Stimulated activated naive CD4-positive, alpha-beta T cell treated with Interleukin-2 at 50 U/mL for 16 hours (primary cell): Measurements from ENCODE around the gene TRIM7.
"Not testable (repeated sequence)": the region's sequence is repeated elsewhere in the genome, so short reads cannot be mapped to it uniquely, and the experiment has no call there.

Source experiments
- DNase-seq: peaks from one replicate; lab custom pipeline; 2025; lab: John Stamatoyannopoulos, UW

TRIM7 gene

DNA sequence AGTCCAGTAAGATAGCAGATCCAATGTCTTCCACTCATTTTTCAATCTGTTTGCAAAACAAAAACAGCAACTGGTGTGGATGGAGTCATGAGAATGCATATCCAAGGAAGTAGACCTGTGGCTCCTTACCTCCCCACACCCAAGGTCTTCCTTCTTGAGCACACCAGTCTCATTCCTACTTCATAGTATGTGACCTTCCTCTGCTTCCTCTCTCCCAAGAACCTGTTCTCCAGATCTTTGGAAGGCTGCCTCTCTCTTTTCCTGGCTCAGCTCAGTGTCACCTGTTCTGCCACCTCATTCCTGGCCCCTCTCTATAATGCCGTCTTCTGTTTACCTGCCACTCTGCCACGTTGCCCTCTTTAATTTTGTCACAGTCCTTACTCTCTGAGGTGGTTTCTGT, 7.9 kb upstream of the TRIM7 start:
- no peak for DNase-seq

DNA sequence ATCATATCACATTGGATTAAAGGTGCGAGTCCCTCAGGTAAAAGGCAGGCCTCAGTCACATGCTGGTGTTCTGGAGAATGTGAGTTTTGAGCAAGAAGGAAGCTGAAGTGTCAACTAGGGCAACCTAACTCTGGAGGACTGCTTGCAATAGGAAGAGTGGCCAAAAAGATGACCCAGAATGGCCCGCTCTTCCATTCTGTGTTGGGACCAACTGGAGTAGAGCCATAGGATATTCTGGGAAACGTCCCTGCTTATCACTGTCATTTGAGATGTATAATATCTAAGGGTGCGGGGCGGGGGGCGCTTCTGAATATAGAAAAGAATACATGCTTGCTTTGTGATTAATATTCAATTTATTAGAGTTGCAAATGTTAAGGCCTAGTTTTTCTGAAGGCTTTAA, 7.1 kb upstream of the TRIM7 start:
- no peak for DNase-seq

DNA sequence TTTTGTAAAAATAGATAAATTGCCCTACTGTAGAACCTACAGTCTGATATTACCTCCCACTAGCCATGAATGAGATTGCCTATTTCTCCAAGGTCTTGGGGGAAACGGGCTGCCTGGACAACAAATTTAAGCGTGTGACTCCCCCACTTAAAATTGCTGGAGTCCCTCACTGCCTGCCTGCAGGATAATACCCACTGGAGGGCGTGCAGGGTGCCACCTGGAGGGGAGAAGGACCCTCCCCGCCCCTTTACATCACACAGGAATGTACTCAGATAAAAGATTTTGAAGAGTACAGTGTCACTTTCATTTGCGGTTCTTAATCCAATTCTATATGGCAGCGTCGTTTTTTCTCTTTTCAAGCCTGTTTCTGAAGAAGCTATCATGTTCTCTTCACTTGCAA, 6.2 kb upstream of the TRIM7 start:
- no peak for DNase-seq

DNA sequence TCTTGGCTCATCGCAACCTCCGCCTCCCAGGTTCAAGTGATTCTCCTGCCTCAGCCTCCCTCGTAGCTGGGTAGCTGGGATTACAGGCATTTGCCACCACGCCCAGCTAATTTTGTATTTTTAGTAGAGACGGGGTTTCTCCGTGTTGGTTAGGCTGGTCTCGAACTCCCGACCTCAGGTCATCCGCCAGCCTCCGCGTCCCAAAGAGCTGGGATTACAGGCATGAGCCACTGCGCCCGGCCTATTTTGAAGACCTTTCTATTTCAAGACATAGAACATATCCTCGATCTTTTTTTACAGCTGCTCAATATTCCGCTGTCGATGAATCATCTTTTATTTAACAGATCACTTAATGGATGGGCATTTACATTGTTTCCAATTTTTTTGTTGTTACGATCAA, 5.7 kb upstream of the TRIM7 start:
- DNase-seq, result not testable (repeated sequence)

DNA sequence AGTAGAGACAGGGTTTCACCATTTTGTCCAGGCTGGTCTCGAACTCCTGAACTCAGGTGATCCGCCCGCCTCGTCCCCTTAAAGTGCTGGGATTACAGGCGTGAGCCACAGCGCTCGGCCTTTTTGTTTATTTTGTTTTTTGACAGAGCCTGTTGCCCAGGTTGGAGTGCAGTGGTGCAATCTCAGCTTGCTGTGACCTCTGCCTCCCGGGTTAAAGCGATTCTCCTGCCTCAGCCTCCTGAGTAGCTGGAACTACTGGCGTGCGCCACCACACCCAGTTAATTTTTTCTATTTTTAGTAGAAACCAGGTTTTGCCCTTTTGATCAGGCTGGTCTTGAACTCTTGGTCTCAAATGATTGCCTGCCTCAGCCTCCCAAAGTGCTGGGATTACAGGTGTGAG, 5.2 kb upstream of the TRIM7 start:
- not testable (repeated sequence) for DNase-seq

DNA sequence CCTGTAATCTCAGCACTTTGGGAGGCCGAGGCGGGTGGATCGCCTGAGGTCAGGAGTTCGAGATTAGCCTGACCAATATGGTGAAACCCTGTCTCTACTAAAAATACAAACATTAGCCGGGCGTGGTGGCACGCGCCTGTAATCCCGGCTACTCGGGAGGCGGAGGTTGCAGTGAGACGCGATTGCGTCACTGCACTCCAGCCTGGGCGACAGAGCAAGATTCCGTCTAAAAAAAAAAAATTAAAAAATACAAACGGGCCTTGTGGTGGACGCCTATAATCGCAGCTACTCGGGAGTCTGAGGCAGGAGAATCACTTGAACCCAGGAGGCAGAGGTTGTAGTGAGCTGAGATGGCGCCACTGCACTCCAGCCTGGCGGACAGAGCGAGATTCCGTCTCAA, 4.0 kb upstream of the TRIM7 start:
- not testable (repeated sequence) for DNase-seq

DNA sequence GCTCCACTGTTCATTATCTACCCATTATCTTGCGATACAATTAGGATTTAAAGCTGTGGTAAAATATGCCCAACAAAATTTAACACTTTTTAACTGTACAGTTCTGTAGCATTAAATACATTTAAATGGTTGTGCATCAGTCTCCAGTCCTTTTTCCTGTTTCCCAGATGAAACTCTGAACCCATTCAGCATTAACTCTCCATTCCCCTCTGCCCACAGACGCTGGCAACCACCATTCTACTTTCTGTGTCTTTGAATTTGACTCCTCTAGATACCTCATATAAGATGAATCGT, 2.9 kb upstream of the TRIM7 start:
- DNase-seq, result no peak

DNA sequence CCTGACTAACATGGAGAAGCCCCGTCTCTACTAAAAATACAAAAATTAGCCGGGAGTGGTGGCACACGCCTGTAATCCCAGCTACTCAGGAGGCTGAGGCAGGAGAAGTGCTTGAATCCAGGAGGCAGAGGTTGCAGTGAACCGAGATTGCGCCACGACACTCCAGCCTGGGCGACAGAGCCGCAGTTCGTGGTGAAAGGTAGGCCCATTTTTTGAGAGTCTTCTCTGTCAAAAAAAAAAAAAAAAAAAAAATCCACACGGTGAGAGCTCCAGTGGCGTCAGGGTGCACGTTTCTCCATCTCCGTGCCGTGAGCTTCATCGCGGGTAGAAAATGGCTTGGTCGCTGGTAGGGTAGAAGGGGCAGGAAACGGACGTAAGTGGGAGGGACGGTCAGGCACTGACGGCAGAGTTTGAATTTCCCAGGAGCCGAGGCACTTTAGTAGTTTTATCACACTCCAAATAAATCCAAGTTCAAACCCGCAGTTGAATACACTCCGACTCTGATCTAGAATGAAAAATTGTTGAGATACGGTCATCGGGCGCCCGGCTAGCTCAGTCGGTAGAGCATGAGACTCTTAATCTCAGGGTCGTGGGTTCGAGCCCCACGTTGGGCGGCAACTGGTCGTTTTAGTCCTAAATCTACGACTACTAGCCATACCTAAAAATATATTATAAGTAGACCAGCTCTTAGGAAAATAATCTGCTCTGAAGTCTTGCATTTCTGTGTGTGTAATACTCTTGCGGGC, 2.4 kb upstream of the TRIM7 start:
- DNase-seq, result no peak

DNA sequence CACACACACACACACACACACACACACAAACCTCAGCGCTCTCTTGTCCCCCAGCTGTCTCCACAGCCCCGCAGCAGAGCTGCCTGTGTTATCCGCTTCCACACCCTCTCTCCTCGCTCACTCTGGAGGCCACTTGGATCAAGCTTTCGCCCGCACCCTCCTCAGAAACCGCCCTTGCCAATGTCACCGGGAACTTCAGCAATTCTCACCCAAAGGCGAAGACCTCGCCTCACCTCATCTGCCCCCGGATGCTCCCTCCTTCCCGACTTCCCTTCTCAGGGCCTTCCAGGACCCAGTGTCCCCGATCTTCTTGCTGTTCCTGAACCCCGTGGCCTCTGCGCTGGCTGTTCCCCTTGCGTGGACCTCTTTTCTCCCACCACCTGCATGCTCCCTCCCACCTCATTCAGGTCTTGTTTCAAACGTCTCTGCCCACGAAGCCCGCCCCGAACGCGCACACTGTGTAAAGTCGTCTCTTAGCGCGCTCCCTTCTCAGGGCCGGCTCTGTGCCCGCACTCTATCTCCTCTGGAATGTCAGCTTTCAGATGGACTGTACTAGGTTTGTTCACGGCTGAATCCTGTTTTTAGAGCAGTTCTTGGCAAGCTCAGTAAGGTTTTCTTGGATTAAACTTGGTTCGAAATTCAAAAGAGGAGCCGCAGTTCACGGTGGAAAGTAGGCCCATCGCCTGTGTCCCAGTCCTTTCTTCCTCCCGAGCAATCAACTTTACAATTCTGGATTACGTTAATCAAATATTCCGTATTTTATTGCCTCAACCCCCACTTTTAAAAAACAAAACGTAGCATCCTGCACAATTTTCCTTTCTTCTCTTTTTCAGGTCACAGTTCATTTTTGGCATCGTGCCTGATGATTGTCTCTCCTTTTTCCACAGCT, 1.0 kb upstream of the TRIM7 start:
- DNase-seq, result no peak

DNA sequence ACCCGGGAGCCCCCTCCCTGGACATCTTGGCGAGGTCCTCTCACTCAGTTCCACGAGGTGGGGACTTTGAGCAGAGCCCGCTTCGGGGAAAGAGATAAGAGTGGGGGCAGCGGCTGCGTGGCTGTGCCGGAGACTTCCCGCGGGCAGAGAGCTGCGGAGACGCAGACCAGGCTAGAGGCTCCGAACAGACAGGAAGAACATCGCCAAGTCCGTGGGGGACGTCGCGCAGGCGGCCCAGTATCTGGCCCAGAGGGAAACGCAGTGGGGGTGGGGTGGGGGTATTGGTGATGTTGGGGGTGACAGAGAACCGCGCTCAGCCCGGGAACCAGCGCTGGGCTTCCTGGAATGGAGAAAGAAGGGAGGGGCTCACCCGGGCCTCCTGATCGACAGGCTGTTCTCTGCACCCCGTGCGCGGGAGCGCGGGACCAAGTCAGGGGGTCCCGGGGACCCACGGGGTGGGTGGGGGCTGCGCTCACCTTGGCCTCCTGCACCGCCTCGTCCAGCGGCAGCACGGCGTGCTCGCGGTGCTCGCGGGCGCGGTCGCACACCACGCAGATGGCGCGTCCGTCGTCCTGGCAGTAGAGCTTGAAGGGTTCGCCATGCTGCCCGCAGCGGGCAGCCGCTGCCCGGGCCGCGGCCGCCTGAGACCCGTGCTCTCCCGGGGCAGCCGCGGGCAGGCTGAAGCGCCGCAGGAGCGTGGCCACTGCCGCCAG, 727 bp downstream of the TRIM7 start:
- DNase-seq, result no peak

DNA sequence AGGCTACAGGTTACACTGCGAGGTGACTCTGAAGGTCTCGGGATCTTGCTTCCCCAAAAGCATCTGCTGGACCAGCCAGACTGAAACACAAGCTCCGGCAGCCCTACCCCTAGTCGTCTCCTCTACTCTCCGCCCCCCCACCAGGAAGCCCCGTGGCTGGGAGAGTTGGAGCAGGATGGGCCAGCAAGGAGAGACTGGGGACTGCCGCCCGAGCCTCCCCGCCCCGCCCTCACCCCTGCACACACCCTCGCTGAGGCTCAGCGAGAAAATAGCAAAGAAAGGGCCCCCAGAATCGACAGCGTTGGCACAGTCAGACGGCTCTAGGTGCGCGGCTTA, 1.3 kb downstream of the TRIM7 start:
- no peak for DNase-seq

DNA sequence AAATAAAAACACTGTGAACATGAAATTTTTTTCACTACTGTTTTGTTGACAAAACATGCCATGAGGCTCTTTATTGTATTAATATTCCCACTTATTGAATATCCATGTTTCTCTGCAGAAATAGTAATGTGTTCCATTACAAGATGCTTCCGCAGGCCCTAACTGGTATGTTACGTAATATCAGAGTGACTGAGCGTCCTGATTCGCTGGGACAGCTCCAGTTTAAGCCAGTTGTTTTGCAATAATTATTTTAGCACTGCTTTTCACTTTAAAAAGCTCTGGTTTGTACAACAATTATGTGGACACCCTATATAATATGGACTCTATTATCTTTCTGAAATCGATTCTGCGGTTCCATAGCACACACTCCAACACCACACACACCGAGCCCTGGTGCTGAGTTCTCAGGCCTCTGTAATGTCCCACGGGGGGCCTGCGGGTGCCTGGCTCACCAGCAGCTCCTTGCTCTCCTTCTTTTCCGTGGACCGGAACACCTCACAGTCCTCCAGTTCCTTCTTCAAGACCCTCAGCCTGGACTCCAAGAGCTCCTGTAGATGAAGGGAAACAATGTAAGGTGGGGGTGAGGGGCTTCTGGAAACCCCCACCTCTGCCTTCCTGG, 1.8 kb downstream of the TRIM7 start:
- DNase-seq, result no peak

DNA sequence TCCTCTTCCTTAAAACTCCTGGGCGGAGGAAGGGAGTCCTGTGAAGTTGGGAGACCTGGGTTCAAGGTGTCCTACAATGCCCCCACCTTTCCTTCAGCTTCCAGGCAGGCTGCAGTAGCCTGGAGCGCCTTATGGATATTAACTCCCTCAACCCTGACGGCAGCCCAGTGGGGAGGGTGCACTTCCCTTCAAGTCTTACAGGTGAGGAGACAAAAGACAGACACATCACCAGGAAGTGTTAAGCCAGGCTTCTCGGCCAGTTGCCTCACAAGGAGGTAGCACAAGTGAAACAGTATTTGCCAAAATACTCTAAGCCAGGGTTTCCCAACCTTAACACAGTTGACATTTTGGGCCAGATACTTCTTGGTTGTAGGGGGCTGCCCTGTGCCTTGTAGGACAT, 4.2 kb downstream of the TRIM7 start:
- no peak for DNase-seq

DNA sequence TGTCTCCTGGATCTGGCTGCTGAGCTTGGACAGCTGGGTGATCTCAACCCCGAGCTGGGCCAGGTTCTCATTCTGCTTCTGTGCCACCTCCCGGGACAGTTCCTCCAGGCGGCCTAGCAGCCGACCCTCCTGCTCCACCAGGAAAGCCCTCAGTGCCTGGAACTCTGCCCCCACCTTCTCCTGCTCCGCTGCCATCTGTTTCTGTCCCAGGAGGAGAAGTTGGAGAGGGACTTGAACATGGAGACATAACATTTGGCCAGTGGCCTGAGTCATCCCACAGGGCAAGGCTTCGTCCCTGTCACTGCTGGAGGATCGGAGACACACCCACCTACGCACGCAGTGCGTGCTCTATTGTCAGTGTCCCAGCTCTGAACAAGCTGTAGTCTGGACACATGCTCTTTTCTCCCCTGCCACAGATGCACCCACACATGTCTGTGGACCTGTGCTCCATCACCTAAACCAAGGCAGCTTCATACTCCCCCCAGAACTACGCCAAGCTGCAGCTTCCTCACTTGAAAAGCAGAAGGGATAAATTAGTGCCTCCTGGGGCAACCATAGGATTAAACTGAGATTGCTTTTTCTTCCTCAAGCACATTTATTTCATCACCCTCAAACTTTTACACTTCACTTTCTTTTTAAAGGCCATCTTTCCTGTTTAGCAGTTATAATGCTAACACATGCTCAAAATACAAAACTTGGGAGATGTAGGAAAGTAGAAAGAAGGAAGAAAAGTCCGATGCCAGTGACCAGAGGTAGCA, 4.9 kb downstream of the TRIM7 start:
- DNase-seq, result no peak

DNA sequence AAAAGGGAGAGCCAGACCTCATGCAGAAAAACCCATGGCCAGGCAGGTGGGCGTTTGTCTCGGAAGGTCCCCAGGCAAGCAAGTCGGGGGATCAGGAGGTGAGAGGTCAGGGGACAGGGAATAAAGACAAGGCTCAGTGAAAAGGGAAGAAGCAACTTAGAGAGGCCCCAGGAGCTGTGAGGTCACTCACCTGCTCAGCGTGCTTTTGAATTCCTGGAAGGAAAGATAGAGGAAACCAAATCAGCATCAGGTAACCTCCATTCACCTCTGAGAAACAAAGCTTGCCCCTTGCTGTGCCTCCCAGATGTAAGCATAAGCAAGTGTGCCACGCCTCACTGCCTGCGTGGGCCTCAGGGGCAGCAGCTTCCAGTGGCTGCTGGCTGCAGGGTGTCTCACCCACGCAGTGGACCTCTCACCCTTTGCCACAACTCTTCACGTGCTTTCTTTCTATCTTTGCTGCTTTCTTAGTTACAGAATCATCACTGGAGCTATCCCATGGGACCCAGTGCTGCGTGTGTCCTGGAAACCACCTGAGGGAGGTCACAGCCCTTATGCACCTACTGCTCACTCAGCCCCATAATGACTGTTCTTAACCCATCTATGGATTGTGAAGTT, 6.0 kb downstream of the TRIM7 start:
- no peak for DNase-seq

DNA sequence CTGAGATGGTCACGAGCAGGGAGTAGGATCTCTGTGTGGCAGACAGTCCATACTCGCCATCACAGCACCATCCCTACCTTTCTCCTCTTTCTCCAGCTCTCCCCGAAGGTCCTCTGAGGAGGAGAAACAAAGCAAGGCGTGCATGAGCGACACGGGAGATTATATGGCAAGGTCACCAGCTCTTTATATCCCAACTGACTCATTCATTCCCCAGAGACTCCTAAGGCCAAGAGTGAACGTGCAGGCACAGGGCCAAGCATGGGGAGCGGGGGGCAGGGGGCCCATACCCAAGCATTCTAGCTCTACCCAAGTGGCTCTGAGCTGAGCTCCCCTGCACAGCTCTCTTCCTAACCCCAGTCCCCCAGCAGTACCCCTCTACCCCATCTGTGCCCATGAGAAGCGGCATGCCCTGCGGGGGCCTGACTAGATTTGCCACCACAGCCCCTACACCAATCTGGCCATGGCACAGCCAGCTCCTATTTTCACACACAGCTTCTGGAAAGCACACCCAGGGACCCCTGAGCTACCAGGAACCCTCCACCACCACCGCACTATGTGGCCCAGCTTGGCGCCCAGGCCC, 6.8 kb downstream of the TRIM7 start:
- DNase-seq, result no peak

DNA sequence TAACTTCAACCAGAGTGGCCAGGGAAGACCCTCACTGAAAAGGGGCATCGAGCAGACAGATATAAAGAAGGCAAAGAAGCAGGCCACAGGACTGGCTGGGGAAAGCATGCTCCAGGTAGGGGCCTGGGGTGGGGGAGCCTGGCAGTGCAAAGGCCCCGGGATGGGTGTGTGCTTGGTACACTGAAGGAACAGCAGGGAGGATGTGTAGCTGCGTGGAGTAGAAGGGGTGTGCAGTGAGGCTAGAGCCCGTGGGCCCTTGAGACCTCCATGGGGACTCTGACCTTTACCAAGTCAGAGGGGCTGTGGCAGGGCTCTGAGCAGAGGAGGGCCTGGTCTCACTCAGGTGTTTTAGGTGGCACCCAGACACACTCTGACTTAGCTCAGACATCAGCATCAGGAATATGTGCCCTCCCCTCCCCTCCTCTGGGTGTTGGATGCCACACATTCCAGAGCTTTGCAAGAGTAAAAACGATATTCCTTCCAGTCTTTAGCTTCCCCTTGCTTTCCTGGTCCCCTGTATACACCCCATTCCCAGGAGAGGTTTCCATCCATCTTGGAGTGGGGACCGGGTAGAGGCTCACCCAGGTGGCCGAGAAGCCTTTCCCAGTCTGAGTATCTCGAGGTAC, 7.6 kb downstream of the TRIM7 start:
- DNase-seq, result no peak

DNA sequence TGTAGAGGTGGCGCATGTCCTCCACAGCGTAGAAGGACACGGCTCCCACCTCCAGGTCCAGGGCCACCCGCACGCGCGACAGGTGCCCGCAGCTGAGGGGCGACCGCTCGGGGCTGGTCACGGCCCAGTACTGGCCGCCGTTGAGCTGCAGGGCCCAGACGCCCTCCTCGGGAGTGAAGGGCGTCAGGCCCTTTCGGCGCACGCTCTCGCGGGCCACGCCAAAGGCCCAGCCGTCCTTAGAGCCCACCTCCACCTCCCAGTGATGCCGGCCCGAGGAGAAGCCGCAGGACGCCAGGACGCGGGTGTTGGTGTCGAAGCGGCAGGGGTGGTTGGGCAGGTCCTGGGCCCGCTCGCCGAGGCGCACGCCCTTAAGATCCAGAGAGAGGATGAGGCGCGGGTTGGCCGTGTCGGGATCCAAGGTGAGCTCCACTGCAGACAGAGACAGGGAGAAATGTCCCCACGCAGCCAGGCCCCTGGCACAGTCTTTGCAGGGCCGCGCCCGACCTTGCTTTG, 9.7 kb downstream of the TRIM7 start:
- no peak for DNase-seq

DNA sequence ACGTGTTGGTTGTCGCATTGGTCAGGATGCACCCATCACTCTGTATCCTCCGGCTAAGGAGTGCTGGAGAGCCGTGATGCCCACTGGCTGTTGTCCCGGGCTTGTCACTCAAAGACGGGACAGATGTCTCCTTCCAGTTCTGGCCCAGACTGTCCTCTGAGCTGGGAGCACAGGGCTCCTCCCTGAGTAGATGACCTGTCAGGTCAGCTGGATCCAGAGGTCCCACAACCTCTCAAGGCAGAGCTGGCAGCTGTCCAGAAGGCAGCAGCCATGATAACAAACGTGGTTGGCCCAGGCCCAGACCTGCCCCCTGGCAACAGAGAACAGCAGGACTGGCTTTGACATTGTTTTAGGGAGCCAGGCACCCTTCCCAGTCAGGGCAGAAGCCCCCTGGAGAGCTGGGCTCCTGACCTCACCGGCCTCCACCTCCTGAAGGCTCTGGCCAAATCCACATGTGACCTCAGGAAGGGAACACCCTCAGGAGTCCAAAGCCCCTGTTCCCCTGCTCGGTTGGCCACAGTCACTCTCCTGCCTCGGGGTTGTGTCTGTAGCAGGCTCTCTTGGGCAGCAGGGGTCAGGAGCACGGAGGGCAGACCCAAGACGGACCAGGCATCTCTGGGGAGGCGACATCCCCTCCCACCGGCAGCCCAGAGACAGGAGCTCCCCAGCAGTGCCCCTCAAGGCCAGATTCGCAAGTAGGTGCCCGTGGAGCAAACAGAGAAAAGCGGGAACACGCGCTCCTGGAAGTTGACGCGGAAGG, 10.3 kb downstream of the TRIM7 start:
- no peak for DNase-seq

DNA sequence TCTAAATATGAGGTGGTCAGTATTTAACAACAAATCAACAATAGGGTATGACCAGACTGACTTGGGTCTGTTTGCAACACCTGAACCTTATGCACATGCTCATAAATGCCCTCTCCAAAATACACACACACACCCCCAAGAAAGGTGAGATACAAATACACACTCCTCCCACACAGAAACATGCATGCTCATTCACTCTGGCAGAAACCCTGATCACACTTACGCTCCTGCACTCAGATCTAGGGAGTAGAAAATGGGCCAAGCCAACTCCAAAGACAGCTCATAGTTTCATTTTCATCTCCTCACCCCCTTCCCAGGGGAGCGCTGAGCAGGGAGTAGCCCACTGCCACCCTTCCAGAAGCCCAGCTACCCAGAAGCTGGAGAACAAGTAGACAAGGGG, 11.3 kb downstream of the TRIM7 start:
- DNase-seq, result no peak
